Measurements from ENCODE around the gene MAGI2.

- TF ChIP-seq CTCF (IDR thresholded peaks at IDR 0.05) (no peak), POLR2AphosphoS5 (IDR thresholded peaks at IDR 0.05; ENCODE audit: insufficient read depth in 1 of 2, low read depth in 1 of 2) (no peak), POLR2A (IDR thresholded peaks at IDR 0.05) (no peak)
Observed at GRCh38 chr7:78389022-78389421, 1064.4 kb downstream of the MAGI2 start.
